ENCODE measurements around the gene ACACA. TPM values are rescaled to one million over a fixed set of nuclear protein-coding genes. Genes with fewer than 3 reads are reported as not detected.

The ACACA gene
- total RNA-seq, 1 donor from 2014 or later = 101 TPM

- Mint-ChIP-seq H3K27ac (no peak overlapping the region), H3K27me3 (no peaks in the 10 kb centered on the region), H3K4me3 (no peak overlapping the region), H3K4me1 (ENCODE audit: unreplicated experiment) (peaks cover 14% of the 10 kb centered on the region), H3K36me3 (peaks cover 8% of the 10 kb centered on the region), H3K9me3 (no peaks in the 10 kb centered on the region)
- TF ChIP-seq CTCF (conservative IDR thresholded peaks at IDR 0.05) = no peak
- no peak for DNase-seq (ENCODE audit: extremely low spot score, unreplicated experiment)
These were observed 303.4 kb downstream of the ACACA start for GRCh38 chr17:37103231-37103630.

- H3K4me1 Mint-ChIP-seq (ENCODE audit: unreplicated experiment) = peaks cover 6% of the 10 kb centered on the region
- no peak for TF ChIP-seq CTCF (conservative IDR thresholded peaks at IDR 0.05)
- no peak overlapping the region for H3K27ac Mint-ChIP-seq
- H3K4me3 Mint-ChIP-seq = no peak overlapping the region
- H3K9me3 Mint-ChIP-seq = no peaks in the 10 kb centered on the region
- peaks cover 18% of the 10 kb centered on the region for H3K36me3 Mint-ChIP-seq
- DNase-seq (ENCODE audit: extremely low spot score, unreplicated experiment) = no peak
- H3K27me3 Mint-ChIP-seq = no peaks in the 10 kb centered on the region
These were observed 305.3 kb downstream of the ACACA start for GRCh38 chr17:37101306-37101705.

GRCh38 chr17:37100231-37100630 is 306.4 kb downstream of the ACACA start:
- H3K4me1 Mint-ChIP-seq (ENCODE audit: unreplicated experiment) = peaks cover under 1% of the 10 kb centered on the region
- no peak overlapping the region for H3K27ac Mint-ChIP-seq
- no peak overlapping the region for H3K4me3 Mint-ChIP-seq
- H3K9me3 Mint-ChIP-seq = no peaks in the 10 kb centered on the region
- H3K36me3 Mint-ChIP-seq = peaks cover 23% of the 10 kb centered on the region
- TF ChIP-seq CTCF (conservative IDR thresholded peaks at IDR 0.05) = no peak
- H3K27me3 Mint-ChIP-seq = no peaks in the 10 kb centered on the region
- DNase-seq (ENCODE audit: extremely low spot score, unreplicated experiment) = no peak

- peaks cover 11% of the 10 kb centered on the region for H3K4me1 Mint-ChIP-seq (ENCODE audit: unreplicated experiment)
- peaks cover 31% of the 10 kb centered on the region for H3K36me3 Mint-ChIP-seq
- H3K27ac Mint-ChIP-seq = no peak overlapping the region
- DNase-seq (ENCODE audit: extremely low spot score, unreplicated experiment) = no peak
- no peak overlapping the region for H3K4me3 Mint-ChIP-seq
- H3K27me3 Mint-ChIP-seq = no peaks in the 10 kb centered on the region
- no peaks in the 10 kb centered on the region for H3K9me3 Mint-ChIP-seq
- TF ChIP-seq CTCF (conservative IDR thresholded peaks at IDR 0.05) = no peak
These were observed 307.5 kb downstream of the ACACA start for GRCh38 chr17:37098910-37099664.

GRCh38 chr17:37098152-37098551 is 308.5 kb downstream of the ACACA start:
- TF ChIP-seq CTCF (conservative IDR thresholded peaks at IDR 0.05) = no peak
- peaks cover 14% of the 10 kb centered on the region for H3K4me1 Mint-ChIP-seq (ENCODE audit: unreplicated experiment)

More at GRCh38 chr17:37098152-37098551, 308.5 kb downstream of the ACACA start:
- Mint-ChIP-seq H3K27me3 (no peaks in the 10 kb centered on the region), H3K27ac (no peak overlapping the region), H3K4me3 (no peak overlapping the region), H3K9me3 (no peaks in the 10 kb centered on the region), H3K36me3 (peaks cover 34% of the 10 kb centered on the region)
- DNase-seq (ENCODE audit: extremely low spot score, unreplicated experiment) = no peak
